ENCODE results near the gene E2F7.
"Not testable (repeated sequence)": the region's sequence is repeated elsewhere in the genome, so short reads cannot be mapped to it uniquely, and the experiment has no call there.

E2F7 gene

GRCh38 chr12:77102691-77103090, 37.3 kb upstream of the E2F7 start:
- no peak overlapping the region for H3K27ac ChIP-seq
- no peak for TF ChIP-seq CTCF (conservative IDR thresholded peaks at IDR 0.05)

GRCh38 chr12:77102123-77102522, 36.8 kb upstream of the E2F7 start:
- no peak for TF ChIP-seq CTCF (conservative IDR thresholded peaks at IDR 0.05)
- no peak overlapping the region for H3K27ac ChIP-seq

- no peak for TF ChIP-seq CTCF (conservative IDR thresholded peaks at IDR 0.05)
- H3K27ac ChIP-seq: no peak overlapping the region
Measured at GRCh38 chr12:77099799-77100198, 34.4 kb upstream of the E2F7 start.

GRCh38 chr12:77097846-77098245, 32.5 kb upstream of the E2F7 start:
- no peak for TF ChIP-seq CTCF (conservative IDR thresholded peaks at IDR 0.05)
- no peak overlapping the region for H3K27ac ChIP-seq

GRCh38 chr12:77092227-77092626, 26.9 kb upstream of the E2F7 start:
- H3K27ac ChIP-seq: not testable (repeated sequence)

GRCh38 chr12:77089686-77090220, 24.4 kb upstream of the E2F7 start:
- no peak overlapping the region for H3K27ac ChIP-seq
- no peak for TF ChIP-seq CTCF (conservative IDR thresholded peaks at IDR 0.05)

- no peak for TF ChIP-seq CTCF (conservative IDR thresholded peaks at IDR 0.05)
- H3K27ac ChIP-seq: no peak overlapping the region
Measured at GRCh38 chr12:77087427-77087826, 22.1 kb upstream of the E2F7 start.

- no peak for TF ChIP-seq CTCF (conservative IDR thresholded peaks at IDR 0.05)
- H3K27ac ChIP-seq: no peak overlapping the region
Measured at GRCh38 chr12:77082021-77082420, 16.7 kb upstream of the E2F7 start.
